HEK293 (cell line): ENCODE results near the gene PRTFDC1.
"Not testable (repeated sequence)": the region's sequence is repeated elsewhere in the genome, so short reads cannot be mapped to it uniquely, and the experiment has no call there.

ENCODE experiments used
- CTCF ChIA-PET: fragments of 350-600 bp; formaldehyde crosslinking; extraction: SDS; loops from one replicate; lab custom pipeline; 2021; ENCODE audit warnings: antibody characterized with exemption; lab: Yijun Ruan, JAX
- POLR2A ChIA-PET: fragments of 300-600 bp; formaldehyde crosslinking; extraction: SDS; loops from one replicate; lab custom pipeline; 2020; ENCODE audit warnings: antibody characterized with exemption, inconsistent platforms; lab: Yijun Ruan, JAX
- H3K27ac ChIP-seq: fragments of 200-500 bp; sonication (Bioruptor generic); 2 replicates; pipeline ENCODE4 v1.5.1; 2014; ENCODE audit warnings: low read depth, low read length, control low read depth, inconsistent platforms; ENCODE audit errors: extremely low read depth
- H3K36me3 ChIP-seq, 2 experiments: fragments of 200-500 bp in 1 of 2; sonication (Bioruptor generic) in 1 of 2; 1 replicate in 1 of 2; 2 replicates in 1 of 2; pipeline ENCODE4 v1.5.1; 2014 to 2017; ENCODE audit warnings: inconsistent platforms in 2 of 2, low read length in 2 of 2; ENCODE audit not compliant: control insufficient read depth in 2 of 2, insufficient read depth in 1 of 2
- H3K4me1 ChIP-seq: fragments of 200-500 bp; sonication (Bioruptor generic); 2 replicates; pipeline ENCODE4 v1.5.1; 2014; ENCODE audit warnings: mild to moderate bottlenecking, low read length, inconsistent platforms; ENCODE audit not compliant: control insufficient read depth, insufficient read depth
- H3K4me3 ChIP-seq: 2 replicates; pipeline ENCODE4 v1.5.1; 2011; ENCODE audit warnings: low read depth, mild to moderate bottlenecking, control low read depth, low read length, moderate library complexity
- H3K9me3 ChIP-seq: fragments of 200-500 bp; sonication (Bioruptor generic); 2 replicates; pipeline ENCODE4 v1.5.1; 2014; ENCODE audit warnings: low read depth, low read length, inconsistent platforms; ENCODE audit not compliant: control insufficient read depth, insufficient read depth
- BCL11A ChIP-seq: fragments of 450-650 bp; formaldehyde crosslinking; IDR thresholded peaks from 2 replicates; pipeline ENCODE4 v1.5.1; 2016; ENCODE audit warnings: low read depth, missing biosample characterization, missing genetic modification characterization
- BCL11B ChIP-seq: fragments of 450-650 bp; formaldehyde crosslinking; IDR thresholded peaks from 2 replicates; pipeline ENCODE4 v1.5.1; 2016; ENCODE audit warnings: low read depth, missing biosample characterization, missing genetic modification characterization
- GLIS1 ChIP-seq: fragments of 450-650 bp; formaldehyde crosslinking; IDR thresholded peaks from 2 replicates; pipeline ENCODE4 v1.5.1; 2016; ENCODE audit warnings: missing biosample characterization, missing genetic modification characterization
- KLF10 ChIP-seq: fragments of 450-650 bp; IDR thresholded peaks from 2 replicates; pipeline ENCODE4 v1.5.1; 2018; ENCODE audit warnings: missing biosample characterization, mild to moderate bottlenecking, missing genetic modification characterization
- WT1 ChIP-seq: fragments of 450-650 bp; formaldehyde crosslinking; IDR thresholded peaks from 2 replicates; pipeline ENCODE4 v1.5.1; 2016; ENCODE audit warnings: missing biosample characterization, missing genetic modification characterization
- YY1 ChIP-seq: fragments of 450-650 bp; formaldehyde crosslinking; IDR thresholded peaks from 2 replicates; pipeline ENCODE4 v1.5.1; 2018; ENCODE audit warnings: missing biosample characterization, missing genetic modification characterization
- ZBTB17 ChIP-seq: fragments of 450-650 bp; formaldehyde crosslinking; IDR thresholded peaks from 2 replicates; pipeline ENCODE4 v1.5.1; 2016; ENCODE audit warnings: missing biosample characterization, missing genetic modification characterization
- ZBTB48 ChIP-seq: fragments of 450-650 bp; formaldehyde crosslinking; IDR thresholded peaks from 2 replicates; pipeline ENCODE4 v1.5.1; 2016; ENCODE audit warnings: missing biosample characterization, missing genetic modification characterization
- ZFHX2 ChIP-seq: fragments of 450-650 bp; formaldehyde crosslinking; conservative IDR thresholded peaks from 2 replicates; pipeline ENCODE4 v1.5.1; 2016; ENCODE audit warnings: missing biosample characterization, missing genetic modification characterization
- ZIC2 ChIP-seq: fragments of 450-650 bp; formaldehyde crosslinking; IDR thresholded peaks from 2 replicates; pipeline ENCODE4 v1.5.1; 2016; ENCODE audit warnings: missing biosample characterization, missing genetic modification characterization
- ZNF10 ChIP-seq: fragments of 450-650 bp; formaldehyde crosslinking; IDR thresholded peaks from 2 replicates; pipeline ENCODE4 v1.5.1; 2017; ENCODE audit warnings: missing biosample characterization, missing genetic modification characterization
- ZNF121 ChIP-seq: fragments of 450-650 bp; formaldehyde crosslinking; IDR thresholded peaks from 2 replicates; pipeline ENCODE4 v1.5.1; 2016; ENCODE audit warnings: missing biosample characterization, missing genetic modification characterization
- ZNF174 ChIP-seq: fragments of 450-650 bp; formaldehyde crosslinking; IDR thresholded peaks from 2 replicates; pipeline ENCODE4 v1.5.0; 2017; ENCODE audit warnings: missing biosample characterization, mild to moderate bottlenecking, missing genetic modification characterization
- ZNF214 ChIP-seq: fragments of 450-650 bp; formaldehyde crosslinking; IDR thresholded peaks from 2 replicates; pipeline ENCODE4 v1.5.1; 2017; ENCODE audit warnings: missing biosample characterization, mild to moderate bottlenecking, missing genetic modification characterization, borderline replicate concordance
- ZNF24 ChIP-seq: fragments of 450-650 bp; formaldehyde crosslinking; IDR thresholded peaks from 2 replicates; pipeline ENCODE4 v1.5.1; 2016; ENCODE audit warnings: missing biosample characterization, missing genetic modification characterization
- ZNF292 ChIP-seq: fragments of 450-650 bp; formaldehyde crosslinking; IDR thresholded peaks from 2 replicates; pipeline ENCODE4 v1.5.1; 2016; ENCODE audit warnings: low read depth, missing biosample characterization, missing genetic modification characterization, borderline replicate concordance
- ZNF335 ChIP-seq: fragments of 450-650 bp; formaldehyde crosslinking; conservative IDR thresholded peaks from 2 replicates; pipeline ENCODE4 v1.5.1; 2016; ENCODE audit warnings: missing biosample characterization, missing genetic modification characterization
- ZNF394 ChIP-seq: fragments of 450-650 bp; formaldehyde crosslinking; IDR thresholded peaks from 2 replicates; pipeline ENCODE4 v1.5.1; 2016; ENCODE audit warnings: missing biosample characterization, missing genetic modification characterization, mild to moderate bottlenecking, moderate library complexity, borderline replicate concordance
- ZNF416 ChIP-seq: fragments of 450-650 bp; formaldehyde crosslinking; IDR thresholded peaks from 2 replicates; pipeline ENCODE4 v1.5.1; 2016; ENCODE audit warnings: missing biosample characterization, missing genetic modification characterization
- ZNF501 ChIP-seq: fragments of 450-650 bp; formaldehyde crosslinking; IDR thresholded peaks from 2 replicates; pipeline ENCODE4 v1.5.1; 2016; ENCODE audit warnings: missing biosample characterization, missing genetic modification characterization
- ZNF514 ChIP-seq: fragments of 450-650 bp; formaldehyde crosslinking; IDR thresholded peaks from 2 replicates; pipeline ENCODE4 v1.5.1; 2016; ENCODE audit warnings: missing biosample characterization, missing genetic modification characterization
- ZNF521 ChIP-seq: fragments of 450-650 bp; formaldehyde crosslinking; IDR thresholded peaks from 2 replicates; pipeline ENCODE4 v1.5.1; 2017; ENCODE audit warnings: missing biosample characterization, mild to moderate bottlenecking, missing genetic modification characterization
- ZNF549 ChIP-seq: fragments of 450-650 bp; IDR thresholded peaks from 2 replicates; pipeline ENCODE4 v1.5.1; 2018; ENCODE audit warnings: missing biosample characterization, missing genetic modification characterization, mild to moderate bottlenecking, inconsistent platforms, moderate library complexity
- ZNF558 ChIP-seq: fragments of 450-650 bp; formaldehyde crosslinking; IDR thresholded peaks from 2 replicates; pipeline ENCODE4 v1.5.1; 2016; ENCODE audit warnings: missing biosample characterization, missing genetic modification characterization
- ZNF621 ChIP-seq: fragments of 450-650 bp; formaldehyde crosslinking; IDR thresholded peaks from 2 replicates; pipeline ENCODE4 v1.5.1; 2017; ENCODE audit warnings: missing biosample characterization, missing genetic modification characterization
- ZNF626 ChIP-seq: fragments of 450-650 bp; sonication (Bioruptor Pico); formaldehyde crosslinking; IDR thresholded peaks from 2 replicates; pipeline ENCODE4 v1.5.1; 2018; ENCODE audit warnings: missing biosample characterization, missing genetic modification characterization, inconsistent platforms
- ZNF701 ChIP-seq: fragments of 450-650 bp; formaldehyde crosslinking; IDR thresholded peaks from 2 replicates; pipeline ENCODE4 v1.5.1; 2016; ENCODE audit warnings: missing biosample characterization, missing genetic modification characterization
- ZNF777 ChIP-seq: fragments of 450-650 bp; formaldehyde crosslinking; IDR thresholded peaks from 2 replicates; pipeline ENCODE4 v1.5.1; 2017; ENCODE audit warnings: missing biosample characterization, missing genetic modification characterization, borderline replicate concordance
- TF ChIP-seq, protein P1 (sequence below): fragments of 450-650 bp; formaldehyde crosslinking; IDR thresholded peaks from 2 replicates; pipeline ENCODE4 v1.5.1; 2016; ENCODE audit warnings: missing biosample characterization, missing genetic modification characterization
- TF ChIP-seq, protein P2 (sequence below): fragments of 450-650 bp; formaldehyde crosslinking; IDR thresholded peaks from 2 replicates; pipeline ENCODE4 v1.5.1; 2016; ENCODE audit warnings: missing biosample characterization, missing genetic modification characterization
- TF ChIP-seq, protein P3 (sequence below): fragments of 450-650 bp; formaldehyde crosslinking; IDR thresholded peaks from 2 replicates; pipeline ENCODE4 v1.5.1; 2016; ENCODE audit warnings: missing biosample characterization, missing genetic modification characterization

PRTFDC1 gene

DNA sequence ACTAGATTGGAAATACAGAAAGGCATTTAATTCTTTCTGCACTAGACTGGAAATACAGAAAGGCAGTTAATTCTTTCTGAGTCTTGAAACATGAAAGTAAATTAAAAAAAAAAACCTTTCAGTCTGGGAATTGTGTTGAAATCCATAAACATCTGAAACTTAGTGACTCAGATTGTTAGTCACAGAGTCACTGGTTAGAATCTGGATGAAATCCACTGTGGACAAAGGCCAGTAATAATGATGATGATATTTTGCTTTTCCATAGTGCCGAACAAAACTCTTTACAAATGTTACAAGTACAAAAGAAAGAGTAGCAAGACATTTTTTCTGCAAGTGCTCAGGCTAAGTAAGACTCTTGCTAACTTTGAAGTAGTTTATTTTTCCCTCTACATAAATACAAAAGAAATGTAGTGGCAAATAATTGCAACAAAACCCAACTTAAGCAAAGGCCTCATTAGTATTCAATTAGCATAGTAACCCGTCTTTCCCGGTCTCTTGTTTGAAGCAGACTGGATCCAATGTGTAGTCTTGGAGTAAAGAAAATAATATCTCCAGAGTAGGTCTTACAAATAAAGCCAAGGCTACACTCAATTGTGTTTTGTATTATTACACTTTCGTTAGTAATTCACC lies 5.8 kb upstream of the PRTFDC1 start:
- ChIA-PET CTCF (no interaction called here), POLR2A (no interaction called here)
- no peaks in the 10 kb centered on the region for H3K9me3 ChIP-seq
- H3K4me1 ChIP-seq: no peaks in the 10 kb centered on the region
- no peaks in the 10 kb centered on the region for H3K36me3 ChIP-seq
- no peak overlapping the region for H3K4me3 ChIP-seq
- no peak overlapping the region for H3K27ac ChIP-seq
- TF ChIP-seq ZNF416 (tag by site-specific recombination): no peak
- TF ChIP-seq BCL11B: no peak
- no peak for TF ChIP-seq ZNF174 (tag by site-specific recombination)
- TF ChIP-seq ZNF335: no peak
- TF ChIP-seq GLIS1 (tag by site-specific recombination): no peak
- no peak for TF ChIP-seq ZNF514 (tag by site-specific recombination)
- TF ChIP-seq ZNF621 (tag by site-specific recombination): no peak
- TF ChIP-seq ZNF501 (tag by site-specific recombination): no peak
- TF ChIP-seq, protein P1, sequence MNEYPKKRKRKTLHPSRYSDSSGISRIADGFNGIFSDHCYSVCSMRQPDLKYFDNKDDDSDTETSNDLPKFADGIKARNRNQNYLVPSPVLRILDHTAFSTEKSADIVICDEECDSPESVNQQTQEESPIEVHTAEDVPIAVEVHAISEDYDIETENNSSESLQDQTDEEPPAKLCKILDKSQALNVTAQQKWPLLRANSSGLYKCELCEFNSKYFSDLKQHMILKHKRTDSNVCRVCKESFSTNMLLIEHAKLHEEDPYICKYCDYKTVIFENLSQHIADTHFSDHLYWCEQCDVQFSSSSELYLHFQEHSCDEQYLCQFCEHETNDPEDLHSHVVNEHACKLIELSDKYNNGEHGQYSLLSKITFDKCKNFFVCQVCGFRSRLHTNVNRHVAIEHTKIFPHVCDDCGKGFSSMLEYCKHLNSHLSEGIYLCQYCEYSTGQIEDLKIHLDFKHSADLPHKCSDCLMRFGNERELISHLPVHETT (tag by site-specific recombination): no peak
- TF ChIP-seq ZNF10 (tag by site-specific recombination): no peak
- no peak for TF ChIP-seq ZFHX2
- no peak for TF ChIP-seq ZNF121
- TF ChIP-seq BCL11A (tag by site-specific recombination): no peak
- no peak for TF ChIP-seq WT1 (tag by site-specific recombination)
- TF ChIP-seq ZNF214 (tag by site-specific recombination): no peak
- no peak for TF ChIP-seq ZNF777 (tag by site-specific recombination)
- no peak for TF ChIP-seq ZNF558 (tag by site-specific recombination)

DNA sequence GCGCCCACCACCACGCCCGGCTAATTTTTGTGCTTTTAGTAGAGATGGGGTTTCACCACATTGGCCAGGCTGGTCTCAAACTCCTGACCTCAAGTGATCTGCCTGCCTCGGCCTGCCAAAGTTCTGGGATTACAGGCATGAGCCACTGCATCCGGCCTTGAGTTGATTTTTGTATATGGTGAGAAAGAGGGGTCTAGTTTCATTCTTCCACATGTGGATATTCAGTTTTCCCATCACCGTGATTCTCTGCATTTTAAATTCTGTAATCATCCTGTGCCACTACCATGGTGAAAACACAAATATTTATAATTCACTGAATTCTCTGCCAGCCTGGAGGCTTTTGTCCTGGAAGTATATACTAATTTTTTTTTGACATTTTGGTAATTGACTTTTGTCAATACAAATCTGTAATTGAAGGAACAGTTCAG lies 5.2 kb upstream of the PRTFDC1 start:
- H3K4me3 ChIP-seq, H3K9me3 ChIP-seq, H3K36me3 ChIP-seq, H3K4me1 ChIP-seq, CTCF ChIA-PET, H3K27ac ChIP-seq, POLR2A ChIA-PET: not testable (repeated sequence)

DNA sequence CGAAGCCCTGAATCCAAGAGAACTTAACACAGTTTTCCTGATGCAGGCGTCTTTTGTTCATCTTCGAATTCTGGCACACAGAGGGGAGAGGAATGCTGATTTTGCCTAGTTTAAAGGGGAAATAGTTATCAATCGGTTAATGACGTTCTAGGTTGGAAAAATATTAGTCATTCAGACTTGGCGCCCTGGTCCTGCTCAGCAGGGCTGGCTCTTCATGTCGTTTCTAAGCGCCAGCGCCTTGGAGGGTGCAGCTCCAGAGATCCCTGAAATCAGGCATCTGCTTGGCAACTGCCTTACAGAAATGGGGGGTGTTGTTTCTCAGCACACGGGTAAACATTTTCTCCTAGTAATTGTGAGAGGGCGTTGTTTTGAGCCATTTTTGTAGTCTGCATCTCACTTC lies 1.3 kb upstream of the PRTFDC1 start:
- no peak overlapping the region for H3K4me3 ChIP-seq
- H3K9me3 ChIP-seq: no peaks in the 10 kb centered on the region
- ChIA-PET CTCF (no interaction called here), POLR2A (interaction anchor here (0.6 kb wide), 1 partner anchor 247 kb away, joined by 5 read pairs; no protein-coding TSS in a partner anchor)
- no peaks in the 10 kb centered on the region for H3K36me3 ChIP-seq
- no peaks in the 10 kb centered on the region for H3K4me1 ChIP-seq
- no peak overlapping the region for H3K27ac ChIP-seq
- no peak for TF ChIP-seq YY1 (tag by site-specific recombination)
- no peak for TF ChIP-seq ZNF416 (tag by site-specific recombination)
- TF ChIP-seq, protein P2, sequence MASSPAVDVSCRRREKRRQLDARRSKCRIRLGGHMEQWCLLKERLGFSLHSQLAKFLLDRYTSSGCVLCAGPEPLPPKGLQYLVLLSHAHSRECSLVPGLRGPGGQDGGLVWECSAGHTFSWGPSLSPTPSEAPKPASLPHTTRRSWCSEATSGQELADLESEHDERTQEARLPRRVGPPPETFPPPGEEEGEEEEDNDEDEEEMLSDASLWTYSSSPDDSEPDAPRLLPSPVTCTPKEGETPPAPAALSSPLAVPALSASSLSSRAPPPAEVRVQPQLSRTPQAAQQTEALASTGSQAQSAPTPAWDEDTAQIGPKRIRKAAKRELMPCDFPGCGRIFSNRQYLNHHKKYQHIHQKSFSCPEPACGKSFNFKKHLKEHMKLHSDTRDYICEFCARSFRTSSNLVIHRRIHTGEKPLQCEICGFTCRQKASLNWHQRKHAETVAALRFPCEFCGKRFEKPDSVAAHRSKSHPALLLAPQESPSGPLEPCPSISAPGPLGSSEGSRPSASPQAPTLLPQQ (tag by site-specific recombination): no peak
- no peak for TF ChIP-seq ZNF394 (tag by site-specific recombination)
- TF ChIP-seq ZNF521: no peak
- TF ChIP-seq ZNF701 (tag by site-specific recombination): no peak
- TF ChIP-seq ZBTB48 (tag by site-specific recombination): no peak
- TF ChIP-seq KLF10: no peak
- TF ChIP-seq ZNF24 (tag by site-specific recombination): no peak
- TF ChIP-seq, protein P3, sequence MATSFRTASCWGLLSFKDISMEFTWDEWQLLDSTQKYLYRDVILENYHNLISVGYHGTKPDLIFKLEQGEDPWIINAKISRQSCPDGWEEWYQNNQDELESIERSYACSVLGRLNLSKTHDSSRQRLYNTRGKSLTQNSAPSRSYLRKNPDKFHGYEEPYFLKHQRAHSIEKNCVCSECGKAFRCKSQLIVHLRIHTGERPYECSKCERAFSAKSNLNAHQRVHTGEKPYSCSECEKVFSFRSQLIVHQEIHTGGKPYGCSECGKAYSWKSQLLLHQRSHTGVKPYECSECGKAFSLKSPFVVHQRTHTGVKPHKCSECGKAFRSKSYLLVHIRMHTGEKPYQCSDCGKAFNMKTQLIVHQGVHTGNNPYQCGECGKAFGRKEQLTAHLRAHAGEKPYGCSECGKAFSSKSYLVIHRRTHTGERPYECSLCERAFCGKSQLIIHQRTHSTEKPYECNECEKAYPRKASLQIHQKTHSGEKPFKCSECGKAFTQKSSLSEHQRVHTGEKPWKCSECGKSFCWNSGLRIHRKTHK (tag by site-specific recombination): no peak
- no peak for TF ChIP-seq ZFHX2
- no peak for TF ChIP-seq ZIC2 (tag by site-specific recombination)
- TF ChIP-seq ZNF292 (tag by site-specific recombination): no peak
- no peak for TF ChIP-seq ZNF549 (tag by site-specific recombination)
- TF ChIP-seq ZNF626: no peak
- TF ChIP-seq ZBTB17: no peak
